GM21447 (cell line): Measurements from ENCODE around the gene RNU6-8.

ENCODE experiments used
- ATAC-seq: cut with Tn5 transposase; IDR thresholded peaks from one replicate; pipeline ENCODE4 v1.9.1; 2021; ENCODE audit not compliant: unreplicated experiment

The RNU6-8 gene

GRCh38 chr14:32202998-32203882 lies at the start of gene RNU6-8:
RNU6-8 (minus strand) TSS chr14:32203269.
- ATAC-seq: peak; percentile 43

GRCh38 chr14:32252030-32252670 lies 49.1 kb upstream of the RNU6-8 start:
- ATAC-seq: peak; percentile 89

DNA sequence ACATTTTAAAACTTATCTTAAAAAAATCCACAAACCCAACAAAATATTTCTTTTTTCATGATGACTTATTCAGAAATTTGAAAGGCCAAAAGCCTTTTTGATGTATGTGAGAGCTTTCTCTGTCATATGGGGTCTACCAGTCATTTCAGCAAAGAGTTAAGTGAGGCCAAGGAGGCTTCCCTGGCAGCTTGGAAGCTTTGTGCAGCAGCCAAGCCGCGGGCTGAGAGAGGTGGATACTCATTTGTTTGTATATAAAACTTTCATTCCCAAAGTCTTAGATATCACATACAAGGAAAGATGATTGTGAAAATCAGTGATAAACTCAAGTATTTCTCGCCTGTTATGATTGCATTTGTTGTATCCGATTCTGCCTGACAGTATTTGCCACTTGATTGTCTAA lies 48.5 kb upstream of the RNU6-8 start:
- no peak for ATAC-seq

GRCh38 chr14:32250681-32251080 lies 47.6 kb upstream of the RNU6-8 start:
- ATAC-seq: no peak

DNA sequence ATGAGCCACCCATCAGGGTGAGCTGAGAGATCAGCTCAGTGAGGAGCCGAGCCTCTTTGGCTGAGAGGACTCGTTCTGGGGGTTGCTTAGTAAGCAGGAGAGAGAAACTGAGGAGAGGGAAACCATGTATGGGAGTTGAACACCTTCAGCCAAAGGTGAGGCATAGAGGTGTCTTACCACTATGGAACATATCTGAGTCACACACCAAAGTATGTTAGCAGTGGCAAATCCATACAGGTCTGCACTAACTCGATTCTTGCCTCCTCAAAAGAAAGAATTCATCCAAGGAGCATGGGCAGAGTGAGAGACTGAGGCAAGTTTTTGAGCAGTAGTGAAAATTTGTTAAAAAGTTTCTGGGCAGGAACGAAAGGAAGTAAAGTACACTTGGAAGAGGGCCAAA lies 46.7 kb upstream of the RNU6-8 start:
- ATAC-seq: no peak

- no peak for ATAC-seq
Measured at GRCh38 chr14:32249371-32249770, 46.3 kb upstream of the RNU6-8 start.

DNA sequence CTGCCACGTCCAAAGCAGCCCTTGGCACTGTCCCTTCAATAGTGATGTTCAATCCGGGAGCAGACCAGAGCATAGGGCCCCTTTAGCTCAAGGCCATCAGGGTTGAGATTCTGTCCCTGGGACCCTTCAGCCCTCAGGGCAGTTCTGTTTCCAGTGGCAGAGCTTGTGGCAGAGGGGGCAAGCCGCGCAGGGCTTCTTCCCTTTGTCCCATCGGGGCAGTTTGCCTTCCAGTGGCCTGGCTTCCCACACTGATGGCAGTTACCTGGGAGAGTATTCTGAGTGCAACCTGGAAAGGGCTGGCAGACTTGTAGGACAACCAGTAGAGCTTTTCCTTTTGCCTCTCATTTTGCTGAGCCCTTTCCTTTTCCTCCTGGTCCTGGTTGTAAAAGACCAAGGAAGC lies 43.7 kb upstream of the RNU6-8 start:
- no peak for ATAC-seq

DNA sequence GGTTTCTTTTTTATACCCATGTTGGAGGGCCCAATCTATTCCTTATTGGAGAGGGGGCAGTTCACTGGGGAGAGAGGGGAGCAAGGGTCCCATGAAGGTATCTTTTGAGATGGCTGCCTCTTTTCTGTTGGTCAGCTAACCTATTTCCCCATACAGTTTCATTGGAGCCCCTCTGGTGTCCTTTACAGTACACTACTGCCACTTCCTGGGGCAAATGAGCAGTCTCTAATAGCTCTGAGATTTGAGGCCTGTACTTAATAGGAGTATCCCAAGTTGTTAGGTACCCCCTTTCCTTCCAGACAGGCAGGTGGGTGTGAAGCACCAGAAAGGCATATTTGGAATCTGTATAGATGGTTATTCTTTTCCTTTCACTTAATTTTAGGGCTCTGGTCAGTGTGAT lies 41.3 kb upstream of the RNU6-8 start:
- no peak for ATAC-seq

GRCh38 chr14:32233260-32233659 lies 30.2 kb upstream of the RNU6-8 start:
- ATAC-seq: no peak

DNA sequence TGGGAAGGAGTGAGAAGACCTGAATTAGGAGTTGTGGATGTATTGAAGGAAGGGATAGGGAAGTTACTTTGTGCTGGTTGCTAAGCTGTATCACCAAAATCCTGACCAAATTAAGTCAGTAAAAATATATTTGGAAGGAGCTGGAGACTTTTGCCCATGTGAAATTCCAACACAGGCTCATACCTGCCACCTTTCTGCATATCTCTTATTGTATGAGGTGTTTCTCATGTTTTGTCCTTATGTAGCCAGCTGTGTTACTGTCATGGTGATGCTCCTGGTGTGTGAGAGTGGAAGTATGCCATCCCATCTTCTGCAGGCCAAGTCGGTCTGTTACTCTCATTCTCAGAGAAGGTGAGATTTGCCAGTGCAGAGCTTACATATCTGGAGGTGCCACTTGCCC lies 29.4 kb upstream of the RNU6-8 start:
- no peak for ATAC-seq

DNA sequence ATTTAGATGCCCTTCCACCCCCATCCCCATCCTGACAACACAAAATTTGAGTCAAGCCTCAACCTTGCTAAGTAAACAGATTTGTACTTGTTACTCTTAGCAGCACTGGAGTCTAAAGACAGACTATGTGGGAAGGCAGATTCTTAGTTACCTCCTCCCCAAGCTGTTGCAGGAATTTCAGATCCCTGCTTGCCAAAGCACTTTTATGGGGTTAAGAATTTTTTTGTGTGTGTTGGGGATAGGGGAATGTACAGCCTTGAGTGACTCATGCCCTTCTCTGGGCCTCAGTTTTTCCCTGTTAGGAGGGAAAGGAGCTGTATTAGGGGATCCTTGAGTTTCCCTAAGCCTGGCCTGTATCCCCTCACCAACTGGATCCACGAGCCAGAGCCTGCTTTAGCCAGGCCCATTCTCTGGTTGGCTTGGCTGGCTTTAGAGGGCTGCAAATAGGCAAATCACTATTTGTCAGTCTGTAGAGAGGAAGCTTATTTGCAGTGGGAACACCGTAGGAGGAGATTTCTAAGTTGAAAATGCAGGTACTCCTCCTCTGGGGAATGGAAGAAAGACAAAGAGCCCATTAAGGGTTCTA lies 27.7 kb upstream of the RNU6-8 start:
- no peak for ATAC-seq

- no peak for ATAC-seq
Measured at GRCh38 chr14:32230181-32230580, 27.1 kb upstream of the RNU6-8 start.

- no peak for ATAC-seq
Measured at GRCh38 chr14:32226056-32226455, 23.0 kb upstream of the RNU6-8 start.

DNA sequence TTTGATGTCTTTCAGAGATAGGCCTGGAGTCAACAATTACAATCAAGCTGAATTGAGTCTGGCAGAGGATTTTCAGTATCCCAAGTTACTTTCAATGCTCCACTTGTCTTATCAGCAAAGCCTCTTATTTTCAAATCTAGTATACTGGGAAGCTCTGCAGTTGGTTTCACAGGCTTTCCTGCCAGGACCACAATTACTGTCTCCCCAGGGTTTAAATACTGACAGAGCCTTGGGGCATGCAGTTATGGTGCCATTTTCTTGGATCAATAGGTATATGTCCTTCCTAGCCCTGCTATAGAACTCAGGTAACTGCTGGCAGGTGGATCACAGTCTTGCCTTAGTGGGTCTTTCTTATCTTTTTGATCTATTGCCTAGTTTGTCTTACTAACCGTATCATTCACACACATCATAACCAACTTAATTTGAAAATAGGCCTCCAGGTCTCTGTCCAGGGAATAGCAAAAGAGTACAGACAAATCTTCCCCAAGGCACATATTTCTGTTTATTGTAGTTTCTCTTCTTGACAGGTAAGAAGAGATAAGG lies 22.4 kb upstream of the RNU6-8 start:
- ATAC-seq: no peak

- ATAC-seq: no peak
Measured at GRCh38 chr14:32224737-32225377, 21.8 kb upstream of the RNU6-8 start.

- no peak for ATAC-seq
Measured at GRCh38 chr14:32217301-32217700, 14.2 kb upstream of the RNU6-8 start.

GRCh38 chr14:32212833-32213232 lies 9.8 kb upstream of the RNU6-8 start:
- ATAC-seq: no peak

GRCh38 chr14:32211068-32211404 lies 8.0 kb upstream of the RNU6-8 start:
- ATAC-seq: no peak

DNA sequence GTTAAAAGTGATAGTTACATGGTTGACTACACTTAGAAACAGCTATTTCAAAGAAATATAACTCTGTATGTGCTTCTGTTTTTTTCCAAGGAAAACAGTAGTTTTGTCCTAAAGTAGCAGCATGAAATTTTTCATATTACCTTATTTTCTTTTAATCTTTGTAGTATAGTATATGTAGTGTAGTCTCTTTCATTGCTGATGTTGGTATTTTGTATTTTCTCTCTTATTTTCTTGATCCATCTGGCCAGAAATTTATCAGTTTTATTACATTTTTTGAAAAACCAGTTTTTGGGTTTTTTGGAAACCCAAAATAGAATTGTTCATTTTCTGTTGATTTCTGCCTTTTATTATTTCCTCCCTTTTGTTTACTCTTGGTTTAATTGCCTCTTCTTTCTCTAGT lies 6.4 kb upstream of the RNU6-8 start:
- no peak for ATAC-seq

GRCh38 chr14:32208490-32208889 lies 5.4 kb upstream of the RNU6-8 start:
- ATAC-seq: no peak

DNA sequence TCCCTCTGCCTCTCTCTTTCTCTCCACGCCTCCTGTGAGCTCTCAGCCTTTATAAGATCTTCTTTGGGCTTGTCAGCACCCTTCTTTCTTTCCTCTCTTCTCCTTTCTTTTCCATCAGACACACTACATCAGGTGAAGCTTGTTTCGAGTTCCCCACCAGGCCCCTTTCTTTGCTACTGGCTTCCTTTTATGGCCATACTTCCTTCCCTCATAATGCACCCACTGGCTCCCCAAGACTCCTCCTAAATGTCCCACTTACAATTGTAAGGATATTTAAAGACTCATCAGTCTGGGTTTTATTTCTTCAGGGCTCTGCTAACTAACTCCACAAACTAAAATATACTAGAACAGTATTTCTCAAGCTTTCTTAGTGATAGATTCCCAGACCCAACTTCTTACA lies 3.5 kb upstream of the RNU6-8 start:
- no peak for ATAC-seq
